Stomach (tissue), 4 donors: ENCODE measurements around the gene IL24.

Source experiments
- EP300 ChIP-seq: sonication (generic); formaldehyde crosslinking; IDR thresholded peaks from one replicate; pipeline ENCODE4 v1.6.1; 2017; ENCODE audit warnings: antibody characterized with exemption
- POLR2A ChIP-seq, 4 donors: fragments of 450-650 bp; IDR thresholded peaks; one replicate each; pipeline ENCODE4 v1.6.1; 2016; ENCODE audit warnings: antibody characterized with exemption in 4 of 4, control low read depth in 2 of 4, mild to moderate bottlenecking in 1 of 4, moderate library complexity in 1 of 4
- POLR2AphosphoS5 ChIP-seq, 3 donors: sonication (generic); formaldehyde crosslinking; IDR thresholded peaks; one replicate each; pipeline ENCODE4 v1.6.1; 2016; ENCODE audit warnings: antibody characterized with exemption in 3 of 3
- TF ChIP-seq, protein P1 (sequence below), 7 experiments: fragments of 450-650 bp in 4 of 7; fragments of 200-600 bp in 3 of 7; sonication (generic) in 3 of 7; IDR thresholded peaks; one replicate each; pipeline ENCODE4 v1.5.1; 2016 to 2019; ENCODE audit warnings: antibody characterized with exemption in 7 of 7, control low read depth in 2 of 7, mild to moderate bottlenecking in 1 of 7

DNA sequence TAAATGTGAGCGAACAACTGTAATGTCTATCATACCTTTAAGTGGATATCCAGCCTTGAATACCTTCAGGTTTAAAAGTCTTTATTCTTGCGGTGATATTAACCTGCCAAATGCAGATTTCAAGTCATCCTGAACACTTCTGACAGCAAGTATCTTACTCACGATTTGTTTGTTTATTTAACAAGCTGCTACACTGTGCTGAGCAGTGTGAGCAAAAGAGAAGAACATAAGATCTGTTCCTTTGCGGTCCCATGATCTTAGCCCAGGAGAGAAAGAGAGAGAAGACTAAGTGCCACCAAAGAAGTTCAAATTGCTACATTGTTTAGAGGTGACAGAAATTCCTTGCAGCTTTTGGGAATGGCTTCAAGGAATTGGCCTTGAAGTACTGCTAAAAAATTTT is 9.5 kb upstream of the IL24 start:
- TF ChIP-seq, protein P1, sequence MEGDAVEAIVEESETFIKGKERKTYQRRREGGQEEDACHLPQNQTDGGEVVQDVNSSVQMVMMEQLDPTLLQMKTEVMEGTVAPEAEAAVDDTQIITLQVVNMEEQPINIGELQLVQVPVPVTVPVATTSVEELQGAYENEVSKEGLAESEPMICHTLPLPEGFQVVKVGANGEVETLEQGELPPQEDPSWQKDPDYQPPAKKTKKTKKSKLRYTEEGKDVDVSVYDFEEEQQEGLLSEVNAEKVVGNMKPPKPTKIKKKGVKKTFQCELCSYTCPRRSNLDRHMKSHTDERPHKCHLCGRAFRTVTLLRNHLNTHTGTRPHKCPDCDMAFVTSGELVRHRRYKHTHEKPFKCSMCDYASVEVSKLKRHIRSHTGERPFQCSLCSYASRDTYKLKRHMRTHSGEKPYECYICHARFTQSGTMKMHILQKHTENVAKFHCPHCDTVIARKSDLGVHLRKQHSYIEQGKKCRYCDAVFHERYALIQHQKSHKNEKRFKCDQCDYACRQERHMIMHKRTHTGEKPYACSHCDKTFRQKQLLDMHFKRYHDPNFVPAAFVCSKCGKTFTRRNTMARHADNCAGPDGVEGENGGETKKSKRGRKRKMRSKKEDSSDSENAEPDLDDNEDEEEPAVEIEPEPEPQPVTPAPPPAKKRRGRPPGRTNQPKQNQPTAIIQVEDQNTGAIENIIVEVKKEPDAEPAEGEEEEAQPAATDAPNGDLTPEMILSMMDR (IDR thresholded peaks at IDR 0.05): no peak
- TF ChIP-seq EP300 (no peak), POLR2A (IDR thresholded peaks at IDR 0.05) (no peak), POLR2AphosphoS5 (IDR thresholded peaks at IDR 0.05) (no peak)
